GM12878 (cell line): ENCODE results near the gene S100G. TPM values are rescaled to one million over a fixed set of nuclear protein-coding genes. Genes with fewer than 3 reads are reported as not detected.

Source experiments
- ATAC-seq: fragments of 200-7000 bp; cut with Tn5 transposase; 3 replicates; pipeline ENCODE4 v1.9.1; 2020; ENCODE audit warnings: mild to moderate bottlenecking, moderate library complexity
- BruUV-seq: library from RNA; stranded (reverse); fragments of 400-500 nt; replicated peaks from 2 replicates; lab custom pipeline; 2021; lab: Mats Ljungman, UMichigan
- CTCF ChIA-PET: fragments of 300-600 bp; sonication (Branson Sonifier 250); formaldehyde crosslinking; extraction: SDS; loops from one replicate; lab custom pipeline; 2021; ENCODE audit warnings: inconsistent platforms; lab: Yijun Ruan, JAX
- POLR2A ChIA-PET: fragments of 350-600 bp; formaldehyde crosslinking; extraction: SDS; loops from one replicate; lab custom pipeline; 2021; ENCODE audit warnings: inconsistent platforms; lab: Charles Lee
- RAD21 ChIA-PET: fragments of 300-600 bp; sonication (Branson Sonifier 250); formaldehyde crosslinking; loops from one replicate; lab custom pipeline; 2023; ENCODE audit warnings: antibody characterized with exemption; ENCODE audit not compliant: unreplicated experiment; lab: Charles Lee
- SMC1A ChIA-PET: fragments of 300-600 bp; sonication (Branson Sonifier 250); formaldehyde crosslinking; loops from one replicate; lab custom pipeline; 2023; ENCODE audit not compliant: unreplicated experiment, uncharacterized antibody; lab: Charles Lee
- DNase-seq: peaks from one replicate; pipeline ENCODE4 v3.0.0-alpha.2; 2011; ENCODE audit warnings: low read depth, low spot score
- FAIRE-seq: peaks from 3 replicates; lab custom pipeline; 2011; peaks lifted over from hg19 to GRCh38; lab: Jason Lieb, UNC
- H2AFZ ChIP-seq: 2 replicates; pipeline ENCODE4 v1.6.0; 2011; ENCODE audit warnings: low read depth, low read length, control low read depth; ENCODE audit not compliant: control insufficient read depth
- H3K27ac ChIP-seq: 2 replicates; pipeline ENCODE4 v1.5.1; 2011; ENCODE audit warnings: control low read depth; ENCODE audit not compliant: control insufficient read depth, insufficient read depth
- H3K27me3 ChIP-seq, 2 experiments: replicated peaks in 1 of 2; 2 replicates each; pipeline versions ENCODE4 v1.6.0 to v1.6.1; 2011; ENCODE audit warnings: low read length in 1 of 2; ENCODE audit not compliant: control insufficient read depth in 2 of 2, insufficient read depth in 2 of 2
- H3K36me3 ChIP-seq, 2 experiments: 2 replicates each; pipeline ENCODE4 v1.5.1; 2011; ENCODE audit warnings: low read length in 1 of 2; ENCODE audit not compliant: control insufficient read depth in 2 of 2, insufficient read depth in 2 of 2
- H3K4me1 ChIP-seq: 2 replicates; pipeline ENCODE4 v1.6.1; 2011; ENCODE audit warnings: mild to moderate bottlenecking, low read length, moderate library complexity, mixed read lengths; ENCODE audit not compliant: control insufficient read depth, insufficient read depth
- H3K4me2 ChIP-seq: 2 replicates; pipeline ENCODE4 v1.6.0; 2011; ENCODE audit warnings: control low read depth; ENCODE audit not compliant: control insufficient read depth, insufficient read depth
- H3K4me3 ChIP-seq: fragments of 200-600 bp; sonication (generic); 2 replicates; pipeline ENCODE4 v1.5.1; 2016
- H3K79me2 ChIP-seq: 2 replicates; pipeline ENCODE4 v1.6.0; 2011; ENCODE audit warnings: low read length; ENCODE audit not compliant: control insufficient read depth, insufficient read depth
- H3K9ac ChIP-seq: 2 replicates; pipeline ENCODE4 v1.8.0; 2011; ENCODE audit warnings: low read length, control low read depth, mixed read lengths; ENCODE audit not compliant: control insufficient read depth, insufficient read depth
- H3K9me3 ChIP-seq: replicated peaks from 3 replicates; pipeline ENCODE4 v1.5.1; 2011; ENCODE audit warnings: mild to moderate bottlenecking, low read length; ENCODE audit not compliant: control insufficient read depth, insufficient read depth
- H4K20me1 ChIP-seq: 2 replicates; pipeline ENCODE4 v1.6.0; 2011; ENCODE audit not compliant: control insufficient read depth, insufficient read depth
- ATF7 ChIP-seq: fragments of 450-650 bp; IDR thresholded peaks from 2 replicates; pipeline ENCODE4 v1.6.1; 2016; ENCODE audit warnings: low read depth, mild to moderate bottlenecking
- CHD1 ChIP-seq: IDR thresholded peaks from 2 replicates; pipeline ENCODE4 v1.6.1; 2012; ENCODE audit warnings: low read depth, low read length, improper control_type of control experiment
- GABPA ChIP-seq: IDR thresholded peaks from 2 replicates; pipeline ENCODE4 v1.6.1; 2014; ENCODE audit warnings: antibody characterized with exemption, low read depth, mild to moderate bottlenecking, inconsistent platforms
- JUND ChIP-seq: IDR thresholded peaks from 2 replicates; pipeline ENCODE4 v1.6.1; 2012; ENCODE audit warnings: low read depth, mild to moderate bottlenecking, low read length, improper control_type of control experiment, moderate library complexity
- LARP7 ChIP-seq: fragments of 450-650 bp; IDR thresholded peaks from 2 replicates; pipeline ENCODE4 v1.6.1; 2017; ENCODE audit warnings: mild to moderate bottlenecking
- MXI1 ChIP-seq: fragments of 150-350 bp; IDR thresholded peaks from 2 replicates; pipeline ENCODE4 v1.6.1; 2011; ENCODE audit warnings: low read depth, mild to moderate bottlenecking, inconsistent platforms, low read length, improper control_type of control experiment
- POLR2AphosphoS2 ChIP-seq: IDR thresholded peaks from 2 replicates; pipeline ENCODE4 v1.6.1; 2011; ENCODE audit warnings: low read depth, mild to moderate bottlenecking, low read length, improper control_type of control experiment, moderate library complexity
- SIX5 ChIP-seq: IDR thresholded peaks from 2 replicates; pipeline ENCODE4 v1.6.1; 2011; ENCODE audit warnings: mild to moderate bottlenecking, low read depth, low read length, moderate library complexity; ENCODE audit not compliant: severe bottlenecking
- SPI1 ChIP-seq: IDR thresholded peaks from 2 replicates; pipeline ENCODE4 v1.6.1; 2011; ENCODE audit warnings: low read depth, mild to moderate bottlenecking, low read length, moderate library complexity, borderline replicate concordance; ENCODE audit not compliant: insufficient read depth
- STAT1 ChIP-seq: fragments of 450-650 bp; conservative IDR thresholded peaks from 2 replicates; pipeline ENCODE4 v1.6.1; 2014; ENCODE audit warnings: antibody characterized with exemption, mild to moderate bottlenecking
- YBX1 ChIP-seq: fragments of 450-650 bp; IDR thresholded peaks from 2 replicates; pipeline ENCODE4 v1.6.1; 2016; ENCODE audit warnings: antibody characterized with exemption
- WGBS: methylation state at CpG from one replicate; pipeline ENCODE4 v1.1.6; 2016; ENCODE audit warnings: low lambda C conversion rate; ENCODE audit not compliant: insufficient replicate concordance, insufficient coverage; ENCODE audit errors: missing lambda C conversion rate; 5-methylcytosine and 5-hydroxymethylcytosine counted together
- in situ Hi-C: fragments of 300-500 bp; cut with MboI; formaldehyde crosslinking; loops from 9 replicates; pipeline ENCODE4 v1.14.3; 2018; ENCODE audit warnings: mixed read lengths
- intact Hi-C: fragments of 100-400 bp; cut with micrococcal nuclease; formaldehyde crosslinking; loops from one replicate; pipeline ENCODE4 v1.14.2; 2022; ENCODE audit not compliant: unreplicated experiment
- polyA plus RNA-seq, 11 experiments: library from polyadenylated mRNA; depleted of rRNA in 4 of 11; unstranded in 6 of 11; stranded (reverse) in 5 of 11; fragments of >200 nt; fragmentation: Nextera tagmentation in 4 of 11; fragmentation: Illumina TruSeq in 1 of 11; extraction: Ambion mirVana in 4 of 11; extraction: Trizol in 1 of 11; gene quantifications; 1 replicate in 1 of 11; 2 replicates in 10 of 11; pipeline versions ENCODE4 v1.2.1 to v1.2.3, GENCODE V29; 2011 to 2016; ENCODE audit warnings: inconsistent platforms in 2 of 11, missing spikeins in 2 of 11, low read depth in 1 of 11
- total RNA-seq, 4 experiments: library from RNA; depleted of rRNA in 3 of 4; stranded (reverse); fragments of >200 nt in 3 of 4; fragmentation: Illumina TruSeq in 1 of 4; extraction: Trizol in 1 of 4; gene quantifications; 2 replicates each; pipeline versions ENCODE4 v1.2.1 to v1.2.3, GENCODE V29; 2013 to 2021
- TF ChIP-seq, protein P1 (sequence below): fragments of 450-650 bp; IDR thresholded peaks from 2 replicates; pipeline ENCODE4 v1.6.1; 2016; ENCODE audit warnings: mild to moderate bottlenecking
- TF ChIP-seq, protein P2 (sequence below): fragments of 450-650 bp; IDR thresholded peaks from 2 replicates; pipeline ENCODE4 v1.6.1; 2017; ENCODE audit warnings: antibody characterized with exemption, mild to moderate bottlenecking, moderate library complexity
- TF ChIP-seq, protein P3 (sequence below): IDR thresholded peaks from 2 replicates; pipeline ENCODE4 v1.6.1; 2011; ENCODE audit warnings: low read depth, low read length, improper control_type of control experiment, borderline replicate concordance
- TF ChIP-seq, protein P4 (sequence below): IDR thresholded peaks from 2 replicates; pipeline ENCODE4 v1.6.1; 2012; ENCODE audit warnings: low read length, inconsistent platforms

Gene S100G
- total and polyA plus RNA-seq, 10 of the 15 experiments (the other 5 are each of a cell fraction or from before 2014, with no cell fraction given), result not detected

GRCh38 chrX:16651391-16652024, 1.6 kb downstream of the S100G start:
- ChIA-PET POLR2A (no interaction called here), CTCF (interaction anchor here (1.0 to 1.3 kb wide), 2 partner anchors 10 to 24 kb away, joined by 3 read pairs; no protein-coding TSS in a partner anchor), RAD21 (no interaction called here), SMC1A (interaction anchor here (0.7 to 1.2 kb wide), 2 partner anchors 11 to 24 kb away, joined by 3 read pairs; no protein-coding TSS in a partner anchor)
- 59% methylated on average over 4 of the region's 4 CpGs for WGBS
- Histone ChIP-seq H3K9me3 (no peaks in the 10 kb centered on the region), H3K27ac (no peak overlapping the region), H3K79me2 (no peaks in the 10 kb centered on the region), H3K4me3 (no peak overlapping the region), H2AFZ (no peak overlapping the region), H3K4me2 (no peak overlapping the region), H3K36me3 (no peaks in the 10 kb centered on the region), H3K4me1 (no peaks in the 10 kb centered on the region), H3K27me3 (no peaks in the 10 kb centered on the region), H4K20me1 (no peaks in the 10 kb centered on the region), H3K9ac (no peak overlapping the region)
- TF ChIP-seq ATF7 (no peak), YBX1 (no peak), SPI1 (no peak), CHD1 (no peak), SIX5 (no peak), STAT1 (no peak), GABPA (no peak), POLR2AphosphoS2 (no peak), LARP7 (no peak), MXI1 (no peak), JUND (no peak)
- TF ChIP-seq, protein P1, sequence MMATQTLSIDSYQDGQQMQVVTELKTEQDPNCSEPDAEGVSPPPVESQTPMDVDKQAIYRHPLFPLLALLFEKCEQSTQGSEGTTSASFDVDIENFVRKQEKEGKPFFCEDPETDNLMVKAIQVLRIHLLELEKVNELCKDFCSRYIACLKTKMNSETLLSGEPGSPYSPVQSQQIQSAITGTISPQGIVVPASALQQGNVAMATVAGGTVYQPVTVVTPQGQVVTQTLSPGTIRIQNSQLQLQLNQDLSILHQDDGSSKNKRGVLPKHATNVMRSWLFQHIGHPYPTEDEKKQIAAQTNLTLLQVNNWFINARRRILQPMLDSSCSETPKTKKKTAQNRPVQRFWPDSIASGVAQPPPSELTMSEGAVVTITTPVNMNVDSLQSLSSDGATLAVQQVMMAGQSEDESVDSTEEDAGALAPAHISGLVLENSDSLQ, result no peak
- TF ChIP-seq, protein P2, sequence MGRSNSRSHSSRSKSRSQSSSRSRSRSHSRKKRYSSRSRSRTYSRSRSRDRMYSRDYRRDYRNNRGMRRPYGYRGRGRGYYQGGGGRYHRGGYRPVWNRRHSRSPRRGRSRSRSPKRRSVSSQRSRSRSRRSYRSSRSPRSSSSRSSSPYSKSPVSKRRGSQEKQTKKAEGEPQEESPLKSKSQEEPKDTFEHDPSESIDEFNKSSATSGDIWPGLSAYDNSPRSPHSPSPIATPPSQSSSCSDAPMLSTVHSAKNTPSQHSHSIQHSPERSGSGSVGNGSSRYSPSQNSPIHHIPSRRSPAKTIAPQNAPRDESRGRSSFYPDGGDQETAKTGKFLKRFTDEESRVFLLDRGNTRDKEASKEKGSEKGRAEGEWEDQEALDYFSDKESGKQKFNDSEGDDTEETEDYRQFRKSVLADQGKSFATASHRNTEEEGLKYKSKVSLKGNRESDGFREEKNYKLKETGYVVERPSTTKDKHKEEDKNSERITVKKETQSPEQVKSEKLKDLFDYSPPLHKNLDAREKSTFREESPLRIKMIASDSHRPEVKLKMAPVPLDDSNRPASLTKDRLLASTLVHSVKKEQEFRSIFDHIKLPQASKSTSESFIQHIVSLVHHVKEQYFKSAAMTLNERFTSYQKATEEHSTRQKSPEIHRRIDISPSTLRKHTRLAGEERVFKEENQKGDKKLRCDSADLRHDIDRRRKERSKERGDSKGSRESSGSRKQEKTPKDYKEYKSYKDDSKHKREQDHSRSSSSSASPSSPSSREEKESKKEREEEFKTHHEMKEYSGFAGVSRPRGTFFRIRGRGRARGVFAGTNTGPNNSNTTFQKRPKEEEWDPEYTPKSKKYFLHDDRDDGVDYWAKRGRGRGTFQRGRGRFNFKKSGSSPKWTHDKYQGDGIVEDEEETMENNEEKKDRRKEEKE, result no peak
- TF ChIP-seq, protein P3, sequence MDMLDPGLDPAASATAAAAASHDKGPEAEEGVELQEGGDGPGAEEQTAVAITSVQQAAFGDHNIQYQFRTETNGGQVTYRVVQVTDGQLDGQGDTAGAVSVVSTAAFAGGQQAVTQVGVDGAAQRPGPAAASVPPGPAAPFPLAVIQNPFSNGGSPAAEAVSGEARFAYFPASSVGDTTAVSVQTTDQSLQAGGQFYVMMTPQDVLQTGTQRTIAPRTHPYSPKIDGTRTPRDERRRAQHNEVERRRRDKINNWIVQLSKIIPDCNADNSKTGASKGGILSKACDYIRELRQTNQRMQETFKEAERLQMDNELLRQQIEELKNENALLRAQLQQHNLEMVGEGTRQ, result no peak
- TF ChIP-seq, protein P4, sequence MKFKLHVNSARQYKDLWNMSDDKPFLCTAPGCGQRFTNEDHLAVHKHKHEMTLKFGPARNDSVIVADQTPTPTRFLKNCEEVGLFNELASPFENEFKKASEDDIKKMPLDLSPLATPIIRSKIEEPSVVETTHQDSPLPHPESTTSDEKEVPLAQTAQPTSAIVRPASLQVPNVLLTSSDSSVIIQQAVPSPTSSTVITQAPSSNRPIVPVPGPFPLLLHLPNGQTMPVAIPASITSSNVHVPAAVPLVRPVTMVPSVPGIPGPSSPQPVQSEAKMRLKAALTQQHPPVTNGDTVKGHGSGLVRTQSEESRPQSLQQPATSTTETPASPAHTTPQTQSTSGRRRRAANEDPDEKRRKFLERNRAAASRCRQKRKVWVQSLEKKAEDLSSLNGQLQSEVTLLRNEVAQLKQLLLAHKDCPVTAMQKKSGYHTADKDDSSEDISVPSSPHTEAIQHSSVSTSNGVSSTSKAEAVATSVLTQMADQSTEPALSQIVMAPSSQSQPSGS, result no peak
- FAIRE-seq (no peak), DNase-seq (no peak), ATAC-seq (no peak)
- in situ Hi-C loops, result no loop called here
- BruUV-seq, result no TSS peak
- intact Hi-C loops, result no loop called here
